ENCODE measurements around the gene RERE.

Gene RERE

DNA sequence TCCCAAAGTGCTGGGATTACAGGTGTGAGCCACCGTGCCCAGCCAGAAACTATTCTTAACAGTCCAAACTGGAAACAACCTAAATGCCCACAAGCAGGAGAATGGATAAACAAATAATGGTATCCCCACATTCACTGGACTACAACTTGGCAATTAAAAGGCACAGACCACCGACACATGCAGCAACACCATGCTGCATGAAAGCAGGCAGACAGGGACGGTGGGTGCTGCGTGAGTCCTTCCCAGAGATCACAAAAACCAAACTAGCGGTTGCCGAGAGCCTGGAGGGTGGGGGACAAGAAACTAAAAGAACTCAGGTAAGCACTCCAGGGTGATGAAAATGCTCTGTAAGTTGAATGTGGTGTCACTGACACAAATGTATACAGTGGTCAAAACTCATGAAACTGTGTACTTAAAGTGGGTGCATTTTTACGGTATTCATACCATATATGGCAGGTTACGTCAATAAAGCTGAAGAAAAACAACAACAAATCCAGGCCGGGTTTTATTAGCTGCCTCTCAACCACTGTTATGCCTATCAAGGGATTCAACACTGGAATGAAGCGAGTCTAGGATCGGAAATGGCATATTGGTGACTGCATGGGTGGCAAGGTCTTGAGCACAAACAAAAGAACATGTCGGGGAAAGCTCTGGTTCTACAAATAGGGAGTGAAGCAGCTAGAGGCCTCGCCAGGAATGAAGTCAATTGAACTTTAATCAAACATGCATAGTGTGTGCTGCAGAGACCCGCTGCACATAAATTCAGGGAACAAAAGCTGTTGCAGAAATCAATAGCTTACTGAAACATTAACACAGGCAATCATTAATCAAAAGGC is 447.2 kb downstream of the RERE start:
- DNase-seq = no peak

DNA sequence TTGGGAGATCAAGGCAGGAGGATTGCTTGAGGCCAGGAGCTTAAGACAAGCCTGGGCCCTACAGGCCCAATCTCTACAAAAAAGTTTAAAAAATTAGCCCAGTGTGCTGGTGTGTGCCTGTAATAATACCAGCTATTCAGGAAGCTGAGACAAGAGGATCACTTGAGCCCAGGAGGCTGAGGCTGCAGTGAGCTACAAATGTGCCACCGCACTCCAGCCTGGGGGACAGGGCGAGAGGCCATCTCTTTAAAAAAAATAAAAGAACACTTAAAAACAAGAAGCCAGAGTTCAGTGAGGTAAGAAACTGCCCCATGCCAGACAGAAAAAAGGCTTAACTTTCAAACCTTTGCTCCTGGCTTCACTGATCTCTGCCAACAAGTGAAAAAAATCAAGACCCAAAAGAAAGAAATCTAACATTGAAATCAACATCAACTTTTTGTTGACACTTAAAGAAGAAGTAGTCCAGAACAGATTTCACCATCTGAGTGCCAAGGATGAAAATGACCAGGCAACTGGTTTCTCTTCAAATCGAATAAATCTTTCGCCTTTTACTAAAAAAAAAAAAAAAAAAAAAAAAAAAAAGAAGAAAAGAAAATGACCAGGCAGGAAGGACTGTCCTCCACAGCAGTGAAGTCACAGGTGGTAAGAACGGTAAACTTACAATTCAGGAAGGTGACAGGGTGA is 448.3 kb downstream of the RERE start:
- DNase-seq = no peak

DNA sequence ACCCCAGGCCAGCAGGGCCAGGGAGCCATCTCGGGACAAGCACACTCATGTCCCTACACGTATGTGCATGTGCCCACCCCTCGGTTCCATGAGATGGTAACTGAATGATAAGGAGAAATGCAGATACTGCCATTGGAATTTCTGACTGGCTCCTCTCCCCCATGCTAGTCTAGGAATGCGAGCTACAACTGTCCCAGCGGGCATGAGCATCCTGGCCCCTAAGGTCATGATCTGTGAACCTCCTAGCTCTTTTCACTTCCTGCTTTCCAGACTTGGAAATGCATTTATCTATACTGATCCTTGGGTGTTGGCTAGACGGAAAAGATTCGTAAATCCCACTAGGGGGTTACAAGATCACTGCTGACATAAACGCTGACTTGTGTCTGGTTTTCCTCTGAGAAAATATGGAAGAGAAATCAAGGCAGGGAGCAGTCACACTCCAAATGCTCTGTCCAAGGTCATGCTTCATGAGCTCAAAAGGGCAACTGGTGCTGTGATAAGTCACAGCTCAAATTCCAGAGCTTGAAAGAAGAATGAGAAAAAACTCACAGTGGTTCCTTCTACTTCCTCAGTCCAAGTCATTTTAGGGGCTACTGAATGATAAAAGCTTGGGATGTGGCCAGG is 449.8 kb downstream of the RERE start:
- DNase-seq = no peak

DNA sequence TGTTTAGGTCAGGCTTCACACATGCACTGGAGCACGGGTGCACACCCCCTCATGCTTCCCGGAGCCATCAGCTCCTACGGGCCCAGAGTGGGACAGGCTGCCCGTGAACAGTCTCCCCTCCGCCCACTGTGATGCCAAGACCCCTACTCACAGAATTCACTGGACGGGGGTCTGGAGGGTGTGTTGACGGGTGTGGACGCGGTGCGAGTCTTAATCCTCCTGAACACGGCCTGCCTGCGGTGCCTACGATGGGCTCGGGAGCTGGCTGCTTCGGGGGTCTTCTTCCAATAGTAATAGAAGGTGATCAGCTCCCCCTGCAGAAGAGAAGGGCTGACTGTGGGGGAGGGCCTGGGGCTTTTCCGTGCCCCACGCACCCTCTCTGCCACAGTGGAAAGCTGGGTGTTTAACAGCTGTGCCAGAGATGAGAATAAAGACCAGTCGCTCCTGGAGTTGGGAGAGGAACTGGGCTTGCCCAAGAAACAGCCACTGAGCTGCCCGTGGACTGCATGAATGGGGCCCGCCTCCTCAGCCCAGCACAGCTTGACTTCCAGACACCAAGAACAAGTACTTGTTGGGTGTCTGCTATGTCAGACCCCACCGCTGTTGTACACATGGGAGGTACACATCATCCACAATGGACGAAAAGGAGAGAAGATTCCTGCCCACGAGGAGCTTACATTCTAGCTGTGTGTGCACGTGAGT is 451.6 kb downstream of the RERE start:
- no peak for DNase-seq

DNA sequence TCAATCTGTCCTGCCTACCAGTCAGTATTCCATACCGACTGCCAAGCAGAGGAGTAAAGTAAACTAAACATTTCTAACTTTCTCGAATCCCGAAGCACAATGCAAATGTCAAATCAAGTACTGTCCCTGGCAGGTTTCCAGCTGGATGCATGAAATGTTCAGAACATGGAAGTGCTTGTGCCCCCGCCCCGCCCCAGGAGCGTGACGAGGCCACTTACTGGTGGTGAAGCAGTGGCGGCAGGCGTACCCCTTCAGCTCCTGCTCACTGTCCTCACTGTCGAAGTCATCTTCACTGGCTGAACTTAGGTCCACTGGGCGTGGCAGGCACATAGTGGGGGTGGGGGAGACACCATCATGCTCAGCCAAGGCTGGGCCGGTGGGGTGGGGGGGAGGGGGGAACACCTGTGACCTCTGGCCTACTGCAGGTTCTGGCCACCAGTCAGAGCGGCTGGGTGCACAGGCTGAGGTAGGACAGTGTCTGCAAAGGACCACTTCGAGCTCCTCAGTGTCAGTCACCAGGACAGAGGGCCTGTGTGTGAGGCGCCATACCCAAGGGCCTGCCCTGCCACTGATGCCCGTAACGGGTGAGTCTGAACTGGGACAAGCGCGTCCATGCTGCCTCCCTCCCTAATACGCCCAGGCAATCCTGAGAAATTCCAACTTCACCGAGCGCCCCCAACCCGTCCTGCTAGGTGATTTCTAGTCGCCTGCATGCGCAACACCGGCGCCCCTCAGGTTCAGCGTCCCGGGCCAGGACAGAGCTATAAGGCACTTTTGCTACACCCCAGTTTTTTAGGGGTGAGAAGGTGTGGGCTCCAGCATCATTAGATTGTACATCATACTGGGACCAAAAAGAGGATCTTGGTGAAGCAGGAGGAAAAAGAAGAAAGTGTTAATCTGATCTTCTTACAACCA is 452.7 kb downstream of the RERE start:
- DNase-seq = no peak

DNA sequence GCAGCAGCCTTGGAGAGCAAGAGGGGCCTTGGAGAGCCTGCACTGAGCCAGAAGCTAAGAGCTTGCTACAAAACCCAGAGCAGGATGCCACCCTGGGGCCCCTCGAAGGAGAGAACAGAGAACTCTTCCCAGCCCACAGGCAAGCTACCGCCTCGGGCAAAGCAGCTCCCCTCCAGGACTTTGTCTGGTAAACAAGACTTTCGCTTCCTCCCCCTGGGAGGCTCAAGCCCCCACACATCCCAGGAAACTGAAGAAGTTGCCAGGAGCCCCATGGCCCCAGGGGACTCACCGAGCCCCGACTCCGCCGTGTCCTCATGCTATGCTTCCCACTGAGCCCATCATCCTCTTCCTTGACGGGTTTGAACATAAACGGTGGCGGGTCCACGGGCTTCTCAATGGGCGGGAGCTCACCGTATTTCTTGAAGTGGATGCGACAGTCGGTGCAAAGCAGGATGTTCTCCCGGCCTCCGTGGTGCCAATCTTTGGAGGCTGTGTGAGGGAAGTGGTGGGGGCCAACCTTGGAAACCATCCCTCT is 453.6 kb downstream of the RERE start:
- no peak for DNase-seq

DNA sequence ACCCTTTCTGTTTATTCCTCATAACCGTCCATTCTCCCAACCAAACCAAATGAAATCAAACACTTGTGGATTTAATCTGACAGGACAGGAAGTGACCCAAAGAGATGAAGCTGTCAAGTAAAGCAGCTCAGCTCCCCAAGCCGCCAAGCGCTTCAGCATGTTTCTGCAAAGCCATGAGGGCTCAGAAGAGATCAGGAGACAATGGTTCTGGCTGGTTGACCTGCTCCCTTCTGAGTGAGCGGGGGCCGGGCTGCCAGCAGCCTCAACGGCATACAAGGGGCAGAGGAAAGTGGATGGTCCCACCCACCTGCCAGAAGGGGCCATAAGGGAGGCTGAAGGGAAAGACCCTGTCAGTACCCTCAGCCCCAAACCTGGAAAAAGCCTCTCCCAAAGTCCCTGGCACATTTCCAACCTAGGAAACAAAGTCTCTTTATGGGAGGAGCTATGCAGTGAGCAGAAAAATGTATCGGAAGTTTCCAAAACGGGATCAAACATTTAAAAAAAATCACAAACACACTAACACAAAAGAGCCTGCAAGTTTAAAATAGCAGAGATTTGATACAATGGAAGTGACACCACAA is 454.2 kb downstream of the RERE start:
- no peak for DNase-seq

DNA sequence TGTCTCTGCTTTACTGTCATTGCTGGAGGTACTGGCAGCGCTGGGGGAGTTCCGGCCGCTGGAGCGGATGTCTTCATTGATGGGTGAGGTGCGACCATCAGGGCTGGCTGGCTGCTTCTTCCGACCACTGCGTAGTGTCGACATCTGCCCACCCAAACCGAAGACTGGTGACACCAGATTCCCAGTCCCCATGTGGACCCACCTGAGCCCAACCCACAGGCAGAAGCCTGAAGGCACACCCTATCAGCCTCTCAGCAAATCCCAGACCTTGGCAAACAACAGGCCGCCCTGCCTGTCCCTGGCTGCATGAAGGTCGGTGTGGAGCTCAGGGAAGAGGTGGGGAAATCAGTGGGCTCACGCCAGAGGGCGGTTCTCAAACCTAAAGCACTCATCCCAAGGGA is 454.7 kb downstream of the RERE start:
- no peak for DNase-seq

DNA sequence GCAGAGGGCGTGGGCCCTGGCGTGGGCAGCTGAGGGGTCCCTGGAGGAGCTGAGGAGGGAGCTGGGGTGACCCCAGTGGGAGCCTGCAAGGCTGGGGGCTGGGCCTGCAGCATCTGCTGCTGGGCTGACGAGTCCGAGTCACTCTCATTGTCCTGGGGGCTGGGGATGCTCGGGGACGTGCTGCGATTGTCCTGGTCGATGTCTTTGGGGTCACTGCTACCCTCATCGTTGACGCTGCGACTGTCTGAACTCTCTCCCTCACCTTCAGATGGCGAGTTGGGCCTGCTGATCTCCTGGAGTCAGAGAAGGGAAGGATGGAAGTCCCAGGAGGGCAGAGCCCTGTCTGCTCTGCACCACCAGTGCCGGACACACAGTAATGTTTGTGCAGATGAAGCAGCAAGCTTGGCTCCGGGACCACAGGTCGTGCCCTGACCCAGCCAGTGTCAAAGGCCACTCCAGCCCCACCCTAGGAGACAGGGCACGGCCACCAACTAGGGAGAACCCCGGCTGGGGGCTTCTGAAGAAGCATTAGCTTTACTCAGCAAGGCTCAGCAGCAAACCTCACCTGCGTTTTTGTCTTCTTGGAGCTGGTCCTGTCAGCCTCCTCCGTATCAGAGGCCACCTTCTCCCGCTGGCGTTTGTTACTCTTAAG is 456.1 kb downstream of the RERE start:
- DNase-seq = no peak

DNA sequence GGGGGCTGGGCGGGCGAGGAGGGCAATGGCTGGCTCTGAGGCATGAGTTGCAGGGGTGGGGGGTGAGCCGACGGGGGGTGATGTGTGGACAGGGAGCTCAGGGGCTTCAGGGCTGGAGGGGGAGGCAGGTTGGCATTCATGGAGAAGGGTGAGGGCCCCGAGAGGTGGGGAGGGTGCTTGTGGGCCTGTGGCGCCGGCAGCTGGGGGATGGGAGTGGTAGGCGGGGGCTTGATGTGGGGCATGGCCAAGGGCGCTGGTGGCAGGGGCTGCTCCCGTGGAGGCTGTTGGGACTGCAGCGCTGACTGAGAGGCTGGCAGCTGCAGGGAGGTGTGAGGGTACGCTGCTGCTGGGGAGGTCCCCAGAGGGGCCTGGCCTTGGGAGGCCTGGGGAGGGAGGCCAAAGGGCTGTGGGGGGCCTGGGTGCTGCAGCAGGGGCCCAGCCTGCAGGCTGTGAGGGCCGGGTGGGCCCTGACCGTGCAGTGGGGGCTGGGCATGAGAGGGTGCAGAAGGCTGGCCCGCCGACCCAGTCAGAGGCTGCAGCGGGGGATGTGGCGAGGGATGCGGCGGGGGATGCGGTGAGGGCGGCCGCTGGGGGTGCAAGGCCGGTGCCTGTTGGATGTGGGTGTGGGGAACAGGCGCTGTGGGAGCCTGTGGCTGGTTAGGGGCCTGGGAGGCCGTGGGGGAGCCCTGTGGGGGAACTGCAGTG is 456.8 kb downstream of the RERE start:
- DNase-seq = no peak

DNA sequence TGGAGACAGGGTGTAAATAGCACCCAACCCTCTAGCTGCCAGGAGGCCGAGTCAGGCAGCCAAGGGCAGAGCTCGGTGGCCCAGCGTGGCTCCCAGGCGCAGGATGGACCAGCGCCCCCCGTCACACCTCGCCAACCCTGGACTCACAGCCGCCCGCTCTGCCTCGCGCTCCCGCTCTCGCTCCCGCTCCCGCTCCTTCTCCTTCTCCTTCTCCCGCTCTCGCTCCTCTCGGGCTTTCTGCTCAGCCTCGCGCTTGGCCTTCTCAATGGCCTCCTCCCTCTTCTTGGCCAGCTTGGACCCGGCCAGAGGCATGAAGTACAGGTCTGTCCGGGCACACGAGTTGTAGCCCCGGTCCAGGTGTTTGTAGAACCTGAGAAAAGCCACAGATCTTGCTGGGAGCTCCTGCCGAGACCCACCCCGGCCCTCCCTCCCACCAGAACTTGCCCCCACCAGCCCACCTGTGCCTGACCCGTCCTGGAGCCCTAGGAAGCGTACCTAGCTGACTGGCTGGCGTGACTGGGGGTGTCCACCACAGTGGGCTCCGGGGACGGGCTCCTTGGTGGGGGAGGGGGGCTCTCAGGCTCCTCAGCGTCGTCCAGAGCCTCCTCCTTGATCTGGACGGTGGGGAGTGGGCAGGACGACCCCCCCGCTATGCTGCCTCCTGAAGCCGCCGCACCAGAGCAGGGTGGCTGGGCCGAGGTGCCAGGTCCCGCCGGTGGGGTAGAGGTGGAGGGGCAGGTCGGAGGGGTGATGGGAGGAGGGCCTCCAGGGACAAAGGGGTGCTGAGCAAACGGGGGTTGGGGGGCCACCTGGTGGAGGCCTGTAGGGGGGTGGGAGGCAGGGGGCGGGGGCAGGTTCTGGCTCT is 457.6 kb downstream of the RERE start:
- DNase-seq = no peak

DNA sequence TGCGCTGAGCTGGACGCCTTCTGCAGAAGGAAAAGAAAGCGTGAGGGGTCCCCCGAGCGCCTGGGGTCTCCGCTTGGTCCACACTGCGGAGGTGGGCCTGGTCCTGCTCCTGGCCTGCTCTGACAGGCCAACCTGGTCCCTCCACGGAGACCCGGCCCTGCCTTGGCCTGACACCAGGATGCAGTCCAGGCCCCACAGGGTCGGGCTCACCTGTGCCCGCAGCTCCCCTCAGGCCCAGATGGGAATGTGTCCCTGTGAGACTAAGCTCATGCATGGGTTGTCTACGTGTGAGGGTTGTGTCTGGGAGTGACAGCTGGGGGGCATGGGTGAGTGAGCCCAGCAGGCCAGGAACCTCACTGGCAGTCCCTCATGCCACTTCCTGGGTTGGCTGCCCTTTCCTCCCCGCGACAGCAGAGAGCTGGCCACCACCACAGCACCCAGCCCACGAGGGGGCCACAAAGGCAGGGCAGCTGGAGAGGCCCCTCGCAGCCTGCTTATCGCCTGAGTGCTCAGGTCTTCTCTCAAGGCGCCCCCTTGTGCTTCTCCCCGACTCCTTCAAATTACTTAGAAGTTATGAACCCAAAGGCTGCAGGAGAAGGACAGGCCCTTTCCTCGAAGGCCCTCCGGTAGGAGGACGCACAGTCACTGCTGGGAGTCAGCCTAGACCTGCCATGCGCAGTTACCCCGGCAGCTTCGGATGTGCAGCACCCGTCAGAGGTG is 458.4 kb downstream of the RERE start:
- DNase-seq = no peak

DNA sequence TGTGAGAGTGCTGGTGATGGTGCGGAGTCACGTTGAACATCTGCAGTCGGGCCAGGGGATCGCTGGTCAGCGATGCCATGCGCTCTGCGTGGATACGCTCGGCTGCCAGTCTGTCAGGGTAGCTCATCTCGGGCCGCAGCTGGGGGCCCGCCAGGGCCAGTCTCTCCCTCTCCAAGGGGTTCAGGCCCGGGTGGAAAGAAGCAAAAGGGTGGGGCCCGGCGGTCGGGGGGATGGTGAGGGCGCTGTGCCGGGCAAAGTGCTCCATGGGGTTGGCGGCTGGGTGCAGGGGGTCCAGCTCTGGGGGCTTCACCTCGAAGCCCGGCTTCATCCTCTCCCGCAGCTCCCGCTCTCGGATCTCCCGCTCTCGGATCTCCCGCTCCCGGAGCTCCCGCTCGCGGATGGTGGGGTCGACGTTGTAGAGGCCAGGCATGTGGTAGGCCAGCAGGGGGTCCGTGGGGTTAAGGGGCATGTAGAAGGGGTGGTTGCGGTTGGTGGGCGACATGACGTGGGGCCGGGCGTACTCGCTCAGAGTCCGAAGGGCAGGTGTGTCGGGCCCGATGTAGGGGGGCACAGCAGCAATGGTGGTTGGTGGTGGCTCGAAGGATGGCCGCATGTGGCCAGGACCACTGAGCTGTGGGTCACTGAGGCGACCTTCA is 459.1 kb downstream of the RERE start:
- DNase-seq = no peak

DNA sequence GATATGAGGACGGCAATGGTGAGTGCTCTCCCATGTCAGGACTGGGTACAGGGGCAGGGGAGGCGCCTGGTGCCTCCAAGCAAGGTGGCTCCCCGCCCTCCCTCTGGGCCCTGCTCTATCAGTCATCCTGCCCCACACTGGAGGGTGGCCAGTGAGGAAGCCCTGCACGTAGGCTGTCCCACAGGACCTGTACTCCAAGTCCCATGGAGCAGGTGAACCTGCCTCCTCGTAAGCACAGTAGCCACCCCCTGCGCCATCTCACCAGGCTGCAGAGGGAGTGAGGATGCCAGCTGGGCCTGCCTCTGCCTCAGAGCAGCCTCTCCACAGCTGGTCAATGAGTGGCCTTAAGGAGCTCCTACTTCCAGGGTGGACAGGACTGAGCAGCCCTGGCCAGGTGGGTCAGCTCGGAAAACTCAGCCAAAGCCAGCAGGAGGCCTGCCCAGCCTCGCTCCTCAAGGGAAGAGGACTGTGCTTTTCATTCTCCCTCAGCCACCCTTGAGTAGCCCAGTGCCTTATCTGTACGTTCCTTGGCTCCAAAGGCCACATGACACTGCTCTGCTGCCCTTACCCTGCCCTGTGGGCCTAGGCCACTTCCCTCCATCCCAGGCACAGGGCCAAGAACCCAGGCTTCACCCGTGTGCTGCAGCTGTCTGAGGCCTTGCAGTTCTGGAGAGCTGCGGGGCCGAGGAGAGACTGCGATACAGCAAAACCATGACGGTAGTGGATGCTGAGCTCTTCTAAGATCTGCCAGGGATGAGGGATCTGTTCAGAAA is 459.9 kb downstream of the RERE start:
- DNase-seq = no peak

DNA sequence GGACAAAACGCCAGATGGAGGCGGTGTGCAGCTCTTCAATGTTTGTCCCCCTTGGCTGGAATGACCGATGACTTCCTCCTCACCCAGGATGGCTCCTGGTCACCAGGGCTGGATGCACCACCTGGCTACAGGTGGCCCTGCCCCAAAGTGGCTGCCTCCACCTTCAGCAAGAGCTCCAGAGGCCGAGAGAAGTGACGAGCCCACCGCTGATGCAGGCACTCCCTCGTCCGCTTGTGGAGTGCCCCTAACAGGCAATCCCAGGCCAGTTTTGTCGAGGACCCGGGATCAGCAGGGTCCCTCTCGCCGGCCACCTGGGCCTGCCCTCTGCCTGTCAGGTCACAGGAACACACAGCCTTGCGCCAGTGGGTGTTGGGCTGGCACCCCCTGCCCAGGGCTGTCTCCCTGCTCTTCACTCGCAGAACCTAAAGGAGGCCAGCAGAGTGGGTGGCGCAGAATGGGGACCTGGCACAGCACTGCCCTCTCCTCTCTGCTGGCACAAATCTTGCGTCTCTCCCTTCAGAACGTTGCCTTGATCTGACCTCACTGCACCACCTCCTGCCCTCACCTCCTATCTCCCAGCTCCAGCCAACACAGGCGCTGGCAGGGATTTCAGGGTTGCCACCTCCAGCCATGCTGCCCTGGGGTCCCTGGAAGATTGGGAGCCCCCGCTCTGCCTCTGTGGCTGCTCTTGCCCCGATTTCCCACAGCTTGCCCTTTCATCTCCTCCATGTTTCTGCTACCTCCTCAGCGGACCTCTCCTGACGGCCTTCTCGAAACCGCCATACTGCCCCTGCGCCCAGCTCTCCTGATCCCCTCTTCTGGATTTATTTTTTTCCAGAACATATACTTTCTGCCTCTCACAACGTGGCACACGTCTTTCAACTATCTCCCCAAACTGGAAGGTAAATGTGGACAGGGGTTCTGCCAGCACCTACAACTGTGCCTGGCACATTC is 460.9 kb downstream of the RERE start:
- DNase-seq = no peak

All from NCI-H1105 treated with DMSO at 0.1 percent for 48 hours (cell line).